ENCODE measurements around the gene FLAD1.

The FLAD1 gene

DNA sequence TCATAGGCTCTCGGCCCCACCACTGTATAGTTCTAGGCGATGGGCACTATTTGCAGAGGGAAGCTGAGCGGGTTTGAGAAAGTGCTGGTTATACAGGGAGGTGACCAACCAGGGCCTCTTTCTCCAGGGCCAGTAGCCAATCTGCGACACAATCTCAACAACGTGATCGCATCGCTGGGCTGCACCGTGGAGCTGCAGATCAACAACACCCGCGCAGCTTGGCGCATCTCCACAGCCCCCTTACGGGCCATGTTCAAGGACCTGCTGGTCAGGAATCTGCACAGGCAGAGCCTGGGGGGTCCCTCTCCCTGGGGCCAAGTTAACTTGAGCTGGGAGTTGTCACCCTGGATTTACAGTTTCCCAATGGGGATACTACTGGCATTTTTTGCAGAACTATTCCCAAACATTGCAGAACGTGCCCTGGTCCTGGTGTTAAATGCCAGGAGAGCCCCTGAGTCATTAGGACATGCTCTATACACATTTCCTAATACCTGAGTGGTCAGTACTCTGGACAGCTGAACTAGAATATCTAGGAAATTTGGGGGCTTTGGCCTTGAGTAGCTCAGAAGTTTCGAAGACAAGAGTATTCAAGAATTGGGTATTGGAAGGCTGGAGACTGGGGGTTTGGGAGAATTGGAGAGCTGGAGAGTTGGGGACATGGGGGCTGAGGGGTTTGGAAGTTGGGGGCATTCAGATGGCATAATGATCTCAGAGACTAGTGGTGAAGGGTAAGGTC, 57.4 kb downstream of the FLAD1 start:
- DNase-seq, result no peak

Data from T-helper 9 cell (primary cell).